22Rv1 (cell line): Measurements from ENCODE around the gene GPR62.

Experiments
- H3K27ac ChIP-seq: fragments of 450-650 bp; 2 replicates; pipeline ENCODE4 v1.5.1; 2017
- CTCF ChIP-seq: fragments of 450-650 bp; IDR thresholded peaks from 2 replicates; pipeline ENCODE4 v1.5.1; 2017; ENCODE audit warnings: mild to moderate bottlenecking
- ZFX ChIP-seq: fragments of 450-650 bp; IDR thresholded peaks from 2 replicates; pipeline ENCODE4 v1.6.1; 2017; ENCODE audit warnings: antibody characterized with exemption, borderline replicate concordance

Gene GPR62

GRCh38 chr3:51954105-51954504, 1.1 kb upstream of the GPR62 start:
- TF ChIP-seq CTCF (no peak), ZFX (no peak)
- H3K27ac ChIP-seq = no peak overlapping the region

- no peak overlapping the region for H3K27ac ChIP-seq
- TF ChIP-seq CTCF (no peak), ZFX (no peak)
Observed at GRCh38 chr3:51954713-51955112, 468 bp upstream of the GPR62 start.

- TF ChIP-seq ZFX = no peak
- no peak; the same call in 1 of the 2 replicates for TF ChIP-seq CTCF
- no peak overlapping the region for H3K27ac ChIP-seq
Observed at GRCh38 chr3:51955893-51956770, 951 bp downstream of the GPR62 start.

- H3K27ac ChIP-seq = no peak overlapping the region
- TF ChIP-seq ZFX = no peak
- no peak for TF ChIP-seq CTCF
Observed at GRCh38 chr3:51957520-51958205, 2.5 kb downstream of the GPR62 start.

GRCh38 chr3:51958603-51959521, 3.7 kb downstream of the GPR62 start:
- no peak overlapping the region for H3K27ac ChIP-seq
- TF ChIP-seq ZFX (no peak), CTCF (no peak)

- TF ChIP-seq CTCF = no peak
- TF ChIP-seq ZFX = no peak
Observed at GRCh38 chr3:51959651-51960050, 4.5 kb downstream of the GPR62 start.

More at GRCh38 chr3:51959651-51960050, 4.5 kb downstream of the GPR62 start:
- no peak overlapping the region for H3K27ac ChIP-seq
